NCI-H82 (cell line): Measurements from ENCODE around the gene TMEM163.
A peak's percentile ranks its signal among the peaks of the same experiment; 100 is the strongest.
"Not testable (repeated sequence)": the region's sequence is repeated elsewhere in the genome, so short reads cannot be mapped to it uniquely, and the experiment has no call there.

Experiments
- DNase-seq: peaks from one replicate; lab custom pipeline; 2025; lab: John Stamatoyannopoulos, UW

TMEM163 gene

GRCh38 chr2:134522496-134523455 lies 196.0 kb downstream of the TMEM163 start:
- DNase-seq, result peak; percentile 96

GRCh38 chr2:134518101-134518500 lies 200.7 kb downstream of the TMEM163 start:
- DNase-seq, result no peak

- DNase-seq, result no peak
Observed at GRCh38 chr2:134515137-134515536, 203.7 kb downstream of the TMEM163 start.

GRCh38 chr2:134513465-134513804 lies 205.4 kb downstream of the TMEM163 start:
- DNase-seq, result no peak

- no peak for DNase-seq
Observed at GRCh38 chr2:134512734-134513464, 205.9 kb downstream of the TMEM163 start.

GRCh38 chr2:134508391-134508790 lies 210.4 kb downstream of the TMEM163 start:
- DNase-seq, result peak; percentile 40

GRCh38 chr2:134507697-134508096 lies 211.1 kb downstream of the TMEM163 start:
- DNase-seq, result no peak

- not testable (repeated sequence) for DNase-seq
Observed at GRCh38 chr2:134507159-134507558, 211.6 kb downstream of the TMEM163 start.

- no peak for DNase-seq
Observed at GRCh38 chr2:134505446-134505845, 213.4 kb downstream of the TMEM163 start.

GRCh38 chr2:134504586-134505336 lies 214.0 kb downstream of the TMEM163 start:
- DNase-seq, result no peak

- DNase-seq, result no peak
Observed at GRCh38 chr2:134502104-134502503, 216.7 kb downstream of the TMEM163 start.

GRCh38 chr2:134501476-134502091 lies 217.2 kb downstream of the TMEM163 start:
- DNase-seq, result no peak

GRCh38 chr2:134500211-134500935 lies 218.4 kb downstream of the TMEM163 start:
- DNase-seq, result peak; percentile 60

- DNase-seq, result no peak
Observed at GRCh38 chr2:134499307-134499926, 219.4 kb downstream of the TMEM163 start.

- no peak for DNase-seq
Observed at GRCh38 chr2:134498654-134499053, 220.1 kb downstream of the TMEM163 start.

GRCh38 chr2:134493797-134494196 lies 225.0 kb downstream of the TMEM163 start:
- DNase-seq, result no peak

GRCh38 chr2:134491771-134492441 lies 226.9 kb downstream of the TMEM163 start:
- DNase-seq, result peak; percentile 68

GRCh38 chr2:134491022-134491421 lies 227.8 kb downstream of the TMEM163 start:
- DNase-seq, result no peak

- DNase-seq, result no peak
Observed at GRCh38 chr2:134490559-134490958, 228.2 kb downstream of the TMEM163 start.

- DNase-seq, result no peak
Observed at GRCh38 chr2:134489732-134490384, 228.9 kb downstream of the TMEM163 start.
